Measurements from ENCODE around the gene NOS2. TPM values are rescaled to one million over a fixed set of nuclear protein-coding genes. Genes with fewer than 3 reads are reported as not detected.
A peak's percentile ranks its signal among the peaks of the same experiment; 100 is the strongest.
"Not testable (repeated sequence)": the region's sequence is repeated elsewhere in the genome, so short reads cannot be mapped to it uniquely, and the experiment has no call there.

Gene NOS2
- total RNA-seq, 1 experiment from 2014 or later = not detected

DNA sequence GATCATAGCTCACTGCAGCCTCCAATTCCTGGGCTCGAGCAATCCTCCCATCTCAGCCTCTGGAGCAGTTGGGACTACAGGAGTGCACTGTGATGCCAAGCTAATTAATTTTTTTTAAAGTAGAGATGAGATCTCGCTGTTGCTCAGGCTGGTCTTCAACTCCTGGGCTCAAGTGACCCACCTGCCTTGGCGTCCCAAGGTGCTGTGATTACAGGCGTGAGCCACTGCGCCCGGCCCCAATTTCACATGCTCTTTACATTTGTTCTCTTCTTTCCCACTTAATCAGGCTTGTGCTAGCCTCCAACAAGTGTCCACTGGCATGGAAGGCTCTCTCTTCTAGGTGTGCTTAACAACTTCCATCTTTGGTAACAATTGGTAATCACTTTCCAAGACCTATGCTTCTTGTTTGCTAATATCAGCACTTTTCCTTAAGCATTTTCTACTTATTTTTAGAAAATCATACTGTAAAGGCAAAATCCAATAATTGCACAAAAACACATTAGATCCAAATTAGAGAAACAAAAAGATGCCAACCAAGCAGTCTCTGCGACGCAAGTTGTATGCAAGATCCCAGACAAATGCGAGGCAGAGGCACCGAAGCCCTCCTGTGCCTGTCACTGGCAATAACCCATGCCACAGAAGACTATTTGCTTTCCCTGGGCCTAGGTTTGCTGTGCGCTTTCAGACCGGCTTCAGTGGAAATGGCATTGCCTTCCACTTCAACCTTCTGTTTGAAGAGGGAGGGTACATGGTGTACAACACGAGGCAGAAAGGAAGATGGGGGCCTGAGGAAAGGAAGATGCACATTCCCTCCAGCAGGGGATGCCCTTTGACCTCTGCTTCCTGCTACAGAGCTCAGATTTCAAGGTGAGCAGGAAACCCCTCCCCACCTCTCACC is 52.6 kb downstream of the NOS2 start:
- no TSS peak for BruUV-seq (replicated peaks)
- intact Hi-C loops (cut with micrococcal nuclease; ENCODE audit: unreplicated experiment) = no loop called here
- Mint-ChIP-seq H3K36me3 (ENCODE audit: insufficient read depth, unreplicated experiment) (no peaks in the 10 kb centered on the region), H3K27me3 (ENCODE audit: unreplicated experiment) (no peaks in the 10 kb centered on the region), H3K4me1 (ENCODE audit: low read depth, unreplicated experiment) (no peaks in the 10 kb centered on the region), H3K27ac (ENCODE audit: unreplicated experiment) (no peak overlapping the region), H3K9me3 (ENCODE audit: low read depth, unreplicated experiment) (no peaks in the 10 kb centered on the region), H3K4me3 (ENCODE audit: low read depth, unreplicated experiment) (no peak overlapping the region)
- DNase-seq = no peak
- TF ChIP-seq, protein P1, sequence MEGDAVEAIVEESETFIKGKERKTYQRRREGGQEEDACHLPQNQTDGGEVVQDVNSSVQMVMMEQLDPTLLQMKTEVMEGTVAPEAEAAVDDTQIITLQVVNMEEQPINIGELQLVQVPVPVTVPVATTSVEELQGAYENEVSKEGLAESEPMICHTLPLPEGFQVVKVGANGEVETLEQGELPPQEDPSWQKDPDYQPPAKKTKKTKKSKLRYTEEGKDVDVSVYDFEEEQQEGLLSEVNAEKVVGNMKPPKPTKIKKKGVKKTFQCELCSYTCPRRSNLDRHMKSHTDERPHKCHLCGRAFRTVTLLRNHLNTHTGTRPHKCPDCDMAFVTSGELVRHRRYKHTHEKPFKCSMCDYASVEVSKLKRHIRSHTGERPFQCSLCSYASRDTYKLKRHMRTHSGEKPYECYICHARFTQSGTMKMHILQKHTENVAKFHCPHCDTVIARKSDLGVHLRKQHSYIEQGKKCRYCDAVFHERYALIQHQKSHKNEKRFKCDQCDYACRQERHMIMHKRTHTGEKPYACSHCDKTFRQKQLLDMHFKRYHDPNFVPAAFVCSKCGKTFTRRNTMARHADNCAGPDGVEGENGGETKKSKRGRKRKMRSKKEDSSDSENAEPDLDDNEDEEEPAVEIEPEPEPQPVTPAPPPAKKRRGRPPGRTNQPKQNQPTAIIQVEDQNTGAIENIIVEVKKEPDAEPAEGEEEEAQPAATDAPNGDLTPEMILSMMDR (IDR thresholded peaks at IDR 0.05; ENCODE audit: unreplicated experiment) = peak; percentile 44
- CTCF ChIA-PET = interaction anchor here (1.2 kb wide), 1 partner anchor 9 kb away, joined by 4 read pairs; no protein-coding TSS in a partner anchor

DNA sequence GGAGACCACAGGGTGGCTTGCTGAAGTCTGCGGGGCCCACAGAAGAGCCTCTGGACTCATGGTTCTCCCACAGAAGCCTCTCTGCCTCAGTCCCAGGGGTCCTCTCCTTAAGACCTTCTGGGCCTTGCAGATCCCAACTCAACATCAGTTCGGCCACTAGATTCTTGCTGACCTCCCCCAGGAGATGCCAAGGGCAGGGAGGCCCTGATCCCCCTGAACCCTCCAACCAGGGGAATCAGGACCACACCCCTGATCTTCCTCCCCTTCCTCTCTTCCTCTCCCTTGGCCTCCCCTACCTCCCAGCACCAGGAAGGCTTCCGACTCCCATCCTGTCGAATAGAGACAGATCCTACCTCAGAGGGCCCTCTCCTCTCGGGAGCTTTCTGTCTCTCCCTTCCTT is 53.4 kb downstream of the NOS2 start:
- TF ChIP-seq, protein P1 (IDR thresholded peaks at IDR 0.05; ENCODE audit: unreplicated experiment) = no peak
- no peaks in the 10 kb centered on the region for H3K27me3 Mint-ChIP-seq (ENCODE audit: unreplicated experiment)
- DNase-seq = no peak
- no peaks in the 10 kb centered on the region for H3K9me3 Mint-ChIP-seq (ENCODE audit: low read depth, unreplicated experiment)
- H3K36me3 Mint-ChIP-seq (ENCODE audit: insufficient read depth, unreplicated experiment) = no peaks in the 10 kb centered on the region
- H3K4me3 Mint-ChIP-seq (ENCODE audit: low read depth, unreplicated experiment) = no peak overlapping the region
- CTCF ChIA-PET = no interaction called here
- no peak overlapping the region for H3K27ac Mint-ChIP-seq (ENCODE audit: unreplicated experiment)
- intact Hi-C loops (cut with micrococcal nuclease; ENCODE audit: unreplicated experiment) = no loop called here
- no peaks in the 10 kb centered on the region for H3K4me1 Mint-ChIP-seq (ENCODE audit: low read depth, unreplicated experiment)
- no TSS peak for BruUV-seq (replicated peaks)

DNA sequence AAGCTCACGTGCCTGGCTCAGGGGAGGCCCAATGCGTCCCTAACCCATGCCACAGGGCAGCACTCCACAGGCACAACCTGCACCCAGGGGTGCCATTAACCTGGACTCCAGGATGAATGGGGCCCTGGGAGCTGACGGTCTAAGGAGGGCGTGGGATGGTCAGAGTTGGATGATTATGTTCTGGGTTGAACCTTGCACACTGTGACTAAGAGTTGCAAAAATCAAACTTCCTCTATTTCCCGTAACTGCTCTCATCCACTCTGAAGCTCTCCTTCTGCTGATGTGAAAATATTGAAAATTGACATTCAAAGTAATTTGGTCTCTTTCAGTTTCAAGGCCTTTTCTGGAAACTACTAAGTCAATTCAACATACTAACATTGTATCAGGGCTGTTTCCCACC is 54.0 kb downstream of the NOS2 start:
- H3K4me1 Mint-ChIP-seq (ENCODE audit: low read depth, unreplicated experiment); H3K27me3 Mint-ChIP-seq (ENCODE audit: unreplicated experiment); H3K9me3 Mint-ChIP-seq (ENCODE audit: low read depth, unreplicated experiment); H3K36me3 Mint-ChIP-seq (ENCODE audit: insufficient read depth, unreplicated experiment); CTCF ChIA-PET; intact Hi-C loops (cut with micrococcal nuclease; ENCODE audit: unreplicated experiment); DNase-seq; H3K4me3 Mint-ChIP-seq (ENCODE audit: low read depth, unreplicated experiment); H3K27ac Mint-ChIP-seq (ENCODE audit: unreplicated experiment); BruUV-seq (replicated peaks): not testable (repeated sequence)

DNA sequence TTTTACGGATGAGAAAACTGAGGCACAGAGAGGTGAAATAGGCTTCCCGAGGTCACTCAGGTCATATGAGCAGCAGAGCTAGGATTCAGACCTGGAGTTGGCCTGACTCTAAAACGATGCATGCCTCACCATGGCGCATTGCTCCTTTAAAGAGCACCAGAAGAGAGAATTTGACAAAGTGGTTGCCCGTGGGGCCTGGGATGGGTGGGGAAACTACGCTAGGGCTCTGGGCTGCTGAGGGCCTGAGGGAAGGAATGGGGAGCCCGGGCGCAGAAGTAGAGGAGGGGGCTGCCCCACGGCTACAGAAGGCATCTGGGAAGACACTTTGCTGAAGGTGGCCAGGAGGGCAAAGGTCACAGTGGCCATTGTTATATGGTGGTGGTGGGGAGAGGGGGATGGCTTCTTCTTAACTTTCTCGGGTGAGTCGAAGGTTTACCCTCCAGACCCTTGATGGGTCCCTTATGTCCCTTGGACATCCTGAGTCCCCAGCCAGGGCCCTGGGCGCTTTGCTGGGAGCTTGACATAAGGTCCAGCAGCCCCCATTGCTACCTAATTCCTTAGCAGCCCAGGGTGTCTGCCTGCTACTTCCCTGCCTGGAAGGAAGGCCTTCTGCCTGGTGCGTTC is 55.0 kb downstream of the NOS2 start:
- H3K36me3 Mint-ChIP-seq (ENCODE audit: insufficient read depth, unreplicated experiment); intact Hi-C loops (cut with micrococcal nuclease; ENCODE audit: unreplicated experiment); BruUV-seq (replicated peaks); CTCF ChIA-PET; H3K9me3 Mint-ChIP-seq (ENCODE audit: low read depth, unreplicated experiment); H3K27me3 Mint-ChIP-seq (ENCODE audit: unreplicated experiment); DNase-seq; H3K4me3 Mint-ChIP-seq (ENCODE audit: low read depth, unreplicated experiment); H3K4me1 Mint-ChIP-seq (ENCODE audit: low read depth, unreplicated experiment); H3K27ac Mint-ChIP-seq (ENCODE audit: unreplicated experiment): not testable (repeated sequence)

- H3K4me3 Mint-ChIP-seq (ENCODE audit: low read depth, unreplicated experiment) = no peak overlapping the region
- no peaks in the 10 kb centered on the region for H3K27me3 Mint-ChIP-seq (ENCODE audit: unreplicated experiment)
- DNase-seq = no peak
- no TSS peak for BruUV-seq (replicated peaks)
- H3K4me1 Mint-ChIP-seq (ENCODE audit: low read depth, unreplicated experiment) = no peaks in the 10 kb centered on the region
- no peaks in the 10 kb centered on the region for H3K9me3 Mint-ChIP-seq (ENCODE audit: low read depth, unreplicated experiment)
- CTCF ChIA-PET = interaction anchor here (0.6 kb wide), 1 partner anchor 62 kb away, joined by 3 read pairs; no protein-coding TSS in a partner anchor
- TF ChIP-seq, protein P1 (IDR thresholded peaks at IDR 0.05; ENCODE audit: unreplicated experiment) = no peak
- H3K27ac Mint-ChIP-seq (ENCODE audit: unreplicated experiment) = no peak overlapping the region
- intact Hi-C loops (cut with micrococcal nuclease; ENCODE audit: unreplicated experiment) = no loop called here
- H3K36me3 Mint-ChIP-seq (ENCODE audit: insufficient read depth, unreplicated experiment) = no peaks in the 10 kb centered on the region
Observed at GRCh38 chr17:27743281-27743885, 56.9 kb downstream of the NOS2 start.

All from Calu3 (cell line).